Stimulated activated CD4-positive, alpha-beta T cell treated with anti-CD3 and anti-CD28 coated beads, TNF-alpha, amount 100 ng/mL, for 48 hours (primary cell): ENCODE results near the gene GOLGA8F.
"Not testable (repeated sequence)": the region's sequence is repeated elsewhere in the genome, so short reads cannot be mapped to it uniquely, and the experiment has no call there.

Experiments
- DNase-seq, 3 donors: peaks; one replicate each; pipeline ENCODE4 v3.0.0-alpha.2; 2020; ENCODE audit warnings: low read depth in 3 of 3

The GOLGA8F gene

DNA sequence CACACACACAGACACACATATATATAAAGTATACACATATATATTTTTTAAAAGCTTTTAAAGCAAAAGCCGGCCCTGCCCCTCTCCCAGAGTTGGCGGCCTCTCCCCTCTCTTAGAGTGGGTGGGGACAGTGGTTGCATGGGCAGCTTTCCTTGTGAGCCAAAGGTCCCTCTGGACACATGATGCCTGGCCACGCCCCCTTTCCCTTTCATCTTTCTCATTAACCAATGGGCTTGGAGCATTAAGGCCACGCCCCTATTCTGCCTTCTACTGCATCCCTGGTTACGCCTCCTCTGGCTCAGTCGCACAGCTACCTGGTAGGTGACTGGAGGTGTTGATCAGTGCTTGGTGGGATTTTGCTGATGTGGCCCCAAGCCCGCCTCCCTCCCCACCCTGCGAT, at the start of gene GOLGA8F:
TSS of gene GOLGA8F (plus strand) at position 301 of the 400 bp plus-strand sequence. CDS start at position 399, 98 bp downstream.
- DNase-seq: not testable (repeated sequence)

GRCh38 chr15:28357984-28358383, 20.5 kb upstream of the GOLGA8F start, which contains the start of gene GOLGA6L24:
TSS of gene GOLGA6L24 (minus strand) at chr15:28358084. CDS start at chr15:28358023, 61 bp downstream.
- not testable (repeated sequence) for DNase-seq

- DNase-seq: not testable (repeated sequence)
Observed at GRCh38 chr15:28365502-28365901, 13.0 kb upstream of the GOLGA8F start.

GRCh38 chr15:28380053-28380452, 1.6 kb downstream of the GOLGA8F start:
- not testable (repeated sequence) for DNase-seq

- not testable (repeated sequence) for DNase-seq
Observed at GRCh38 chr15:28396022-28396421, 17.6 kb downstream of the GOLGA8F start.

DNA sequence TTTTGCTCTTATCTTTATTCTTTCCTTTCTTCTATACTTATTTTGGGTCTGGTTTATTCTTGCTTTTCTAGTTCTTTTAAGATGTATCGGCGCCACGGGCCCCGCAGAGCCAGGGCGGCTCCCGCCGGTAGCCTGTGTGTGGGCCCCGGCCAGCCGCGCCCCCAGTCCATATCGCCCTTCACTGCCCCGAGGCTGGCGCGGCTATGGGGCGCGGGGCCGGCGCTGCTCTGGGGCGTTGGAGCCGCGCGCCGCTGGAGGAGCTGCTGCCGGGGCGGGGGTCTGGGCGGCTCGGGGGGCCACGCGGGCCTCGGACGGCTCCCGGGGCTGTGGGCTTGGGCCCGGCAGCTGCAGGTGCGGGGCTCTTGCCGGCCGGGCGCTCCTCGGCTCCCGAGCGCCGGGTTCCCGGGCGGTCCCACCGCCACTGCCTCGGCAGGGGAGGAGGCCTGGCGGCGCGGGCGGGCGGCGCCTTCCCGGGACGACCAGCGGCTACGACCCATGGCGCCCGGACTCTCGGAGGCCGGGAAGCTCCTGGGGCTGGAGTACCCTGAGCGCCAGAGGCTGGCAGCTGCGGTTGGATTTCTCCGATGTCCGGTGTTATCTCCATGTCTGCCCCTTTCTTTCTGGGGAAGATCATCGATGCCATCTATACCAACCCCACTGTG, 24.4 kb downstream of the GOLGA8F start:
- not testable (repeated sequence) for DNase-seq

DNA sequence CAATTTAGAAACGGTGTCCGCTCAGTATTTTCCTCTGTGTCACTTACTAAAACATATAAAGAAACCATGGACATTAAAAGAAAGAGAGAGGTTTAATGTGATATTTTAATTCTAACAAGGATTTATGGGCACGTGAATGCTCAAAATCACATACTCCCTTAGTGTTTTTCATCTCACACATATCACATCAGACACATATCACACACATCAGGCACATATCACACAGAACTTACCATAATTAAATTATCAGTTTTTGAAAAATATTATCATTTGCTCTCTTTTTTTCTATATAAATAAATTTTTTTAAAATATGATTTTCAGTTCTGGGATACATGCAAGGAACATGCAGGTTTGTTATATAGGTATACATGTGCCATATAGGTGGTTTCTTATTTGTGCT, 42.0 kb downstream of the GOLGA8F start:
- not testable (repeated sequence) for DNase-seq

DNA sequence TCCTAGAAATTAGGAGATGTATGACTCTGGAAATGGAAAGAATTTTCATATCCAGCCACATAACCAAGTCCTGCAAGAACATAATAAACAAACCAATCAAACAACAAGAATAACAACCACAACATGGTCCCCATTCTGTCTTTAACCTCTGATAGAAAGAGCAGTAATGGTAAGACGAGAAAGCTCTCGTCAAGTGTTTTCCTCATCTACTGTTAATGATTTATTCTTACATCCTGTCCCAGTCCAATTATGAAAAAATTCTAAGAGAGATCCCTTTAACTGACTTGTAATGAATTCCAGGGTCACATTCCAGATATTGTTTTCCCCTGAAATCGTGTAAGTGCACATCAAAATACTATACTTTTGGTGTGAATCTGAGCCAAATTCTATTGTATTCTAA, 57.1 kb downstream of the GOLGA8F start:
- DNase-seq: not testable (repeated sequence)
